WTC11 (cell line): ENCODE results near the gene UTP11.

Experiments
- AR ChIP-seq: fragments of 250-450 bp; sonication (Bioruptor Pico); IDR thresholded peaks from 2 replicates; pipeline ENCODE4 v1.9.0; 2021; ENCODE audit warnings: mild to moderate bottlenecking
- ATF6 ChIP-seq: sonication (generic); formaldehyde crosslinking; IDR thresholded peaks from 2 replicates; pipeline ENCODE4 v1.8.1; 2023; ENCODE audit warnings: mild to moderate bottlenecking, missing genetic modification reagents
- CREB1 ChIP-seq: sonication (generic); formaldehyde crosslinking; IDR thresholded peaks from 2 replicates; pipeline ENCODE4 v1.8.0; 2023; ENCODE audit warnings: mild to moderate bottlenecking, missing genetic modification reagents
- CTCF ChIP-seq: fragments of 200-600 bp; IDR thresholded peaks from 2 replicates; pipeline ENCODE4 v1.8.0; 2022; ENCODE audit warnings: antibody characterized with exemption
- FOXP4 ChIP-seq: sonication (generic); formaldehyde crosslinking; IDR thresholded peaks from 2 replicates; pipeline ENCODE4 v1.8.0; 2022; ENCODE audit warnings: mild to moderate bottlenecking, missing genetic modification reagents
- SP1 ChIP-seq: sonication (generic); formaldehyde crosslinking; conservative IDR thresholded peaks from 2 replicates; pipeline ENCODE4 v1.8.1; 2022; ENCODE audit warnings: missing genetic modification reagents

- TF ChIP-seq CREB1 (CRISPR knock-in tag) (no peak), ATF6 (CRISPR knock-in tag) (no peak), CTCF (no peak), FOXP4 (CRISPR knock-in tag) (no peak), SP1 (no peak), AR (CRISPR knock-in tag) (no peak)
Observed at GRCh38 chr1:38030596-38031512, 18.3 kb downstream of the UTP11 start.
